Skin epidermis (tissue), 12 donors: Measurements from ENCODE around the gene VTI1A.
A peak's percentile ranks its signal among the peaks of the same experiment; 100 is the strongest.

Experiments used
- H3K27ac ChIP-seq, 21 experiments: fragments of 200-600 bp; sonication (generic) in 11 of 21; one replicate each; pipeline ENCODE4 v1.5.0; 2020; ENCODE audit warnings: mild to moderate bottlenecking in 3 of 21, inconsistent platforms in 2 of 21, moderate library complexity in 2 of 21
- H3K4me3 ChIP-seq, 7 experiments: fragments of 200-600 bp; sonication (generic) in 2 of 7; one replicate each; pipeline ENCODE4 v1.5.0; 2020; ENCODE audit warnings: inconsistent platforms in 2 of 7, mild to moderate bottlenecking in 2 of 7, moderate library complexity in 1 of 7

Gene VTI1A

DNA sequence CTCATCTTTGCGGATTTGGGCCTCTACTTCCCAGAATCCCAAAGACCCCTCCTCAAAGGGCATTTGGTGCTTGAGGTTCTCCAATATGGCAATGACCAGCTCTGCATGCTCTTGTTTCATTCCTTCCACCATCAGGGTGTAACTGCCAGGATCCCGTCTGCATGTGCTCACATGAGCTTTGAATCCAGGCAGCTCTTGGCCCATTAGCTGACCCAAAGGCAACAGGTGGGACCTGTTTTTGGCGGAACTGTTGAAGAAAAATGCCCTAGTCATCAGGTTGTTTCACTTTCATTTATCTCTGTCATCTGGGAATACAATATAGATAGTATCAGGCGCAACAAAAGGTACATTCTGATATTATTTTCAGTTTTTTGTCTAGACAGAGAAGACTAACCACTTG, 343.9 kb downstream of the VTI1A start:
- H3K27ac ChIP-seq = no peak overlapping the region
- H3K4me3 ChIP-seq = no peak overlapping the region

DNA sequence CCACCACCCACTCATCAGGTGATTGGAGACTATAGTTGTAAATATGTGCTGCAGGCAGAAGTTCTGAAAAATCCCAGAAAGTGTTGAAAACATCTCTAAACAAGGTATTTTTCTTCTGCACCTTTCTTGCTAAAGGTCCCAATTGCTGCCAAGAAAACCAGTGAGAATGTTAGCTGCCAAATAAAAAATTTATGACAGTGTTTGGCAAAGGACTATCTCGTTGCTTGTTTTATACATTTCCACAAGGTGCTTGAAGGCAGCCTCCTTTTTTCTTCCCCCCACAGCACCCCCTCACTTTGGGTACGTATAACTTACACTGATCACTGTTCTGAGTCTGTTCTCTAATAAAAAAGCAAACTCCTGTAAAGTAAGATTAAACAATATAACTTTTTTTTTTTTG, 344.4 kb downstream of the VTI1A start:
- Histone ChIP-seq H3K27ac (no peak overlapping the region), H3K4me3 (no peak overlapping the region)

DNA sequence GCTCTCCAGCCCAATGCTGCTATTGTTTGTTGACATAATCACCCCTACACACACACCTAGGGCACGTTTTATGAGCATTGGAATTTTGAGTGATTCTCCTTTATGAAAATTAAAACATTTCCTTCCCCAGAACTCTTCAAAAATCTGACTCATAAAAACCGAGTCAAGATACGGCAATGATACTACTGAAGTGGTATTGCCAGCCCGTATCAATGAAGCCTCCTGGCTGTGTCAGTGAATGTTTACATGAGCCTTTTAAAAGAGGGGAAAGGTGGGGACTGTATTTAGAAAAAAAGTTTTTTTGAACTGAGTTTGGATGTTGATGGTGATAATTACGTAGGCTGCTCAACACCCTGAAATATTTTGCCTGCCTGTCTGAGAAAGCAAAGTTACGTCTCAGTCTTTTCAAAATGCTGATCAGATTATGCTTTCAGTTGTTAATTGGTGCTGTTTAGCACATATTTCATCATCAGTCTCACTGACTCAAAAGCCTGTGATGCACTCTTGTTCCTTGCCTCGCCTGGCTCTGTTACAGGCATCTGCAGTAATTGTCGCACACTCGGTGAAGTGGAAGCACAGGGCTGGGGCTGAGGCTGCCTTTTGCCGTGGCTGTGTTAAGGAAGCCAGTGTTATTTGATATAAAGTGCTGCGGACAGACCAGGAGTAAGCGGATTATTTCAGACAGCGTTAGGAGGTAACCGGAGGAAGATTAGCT, 345.6 kb downstream of the VTI1A start:
- Histone ChIP-seq H3K4me3 (peak overlapping the region in 1 of 7 experiments; percentile 2), H3K27ac (peak overlapping the region in 3 of 21 experiments; percentile 9 to 51 (median 14))

DNA sequence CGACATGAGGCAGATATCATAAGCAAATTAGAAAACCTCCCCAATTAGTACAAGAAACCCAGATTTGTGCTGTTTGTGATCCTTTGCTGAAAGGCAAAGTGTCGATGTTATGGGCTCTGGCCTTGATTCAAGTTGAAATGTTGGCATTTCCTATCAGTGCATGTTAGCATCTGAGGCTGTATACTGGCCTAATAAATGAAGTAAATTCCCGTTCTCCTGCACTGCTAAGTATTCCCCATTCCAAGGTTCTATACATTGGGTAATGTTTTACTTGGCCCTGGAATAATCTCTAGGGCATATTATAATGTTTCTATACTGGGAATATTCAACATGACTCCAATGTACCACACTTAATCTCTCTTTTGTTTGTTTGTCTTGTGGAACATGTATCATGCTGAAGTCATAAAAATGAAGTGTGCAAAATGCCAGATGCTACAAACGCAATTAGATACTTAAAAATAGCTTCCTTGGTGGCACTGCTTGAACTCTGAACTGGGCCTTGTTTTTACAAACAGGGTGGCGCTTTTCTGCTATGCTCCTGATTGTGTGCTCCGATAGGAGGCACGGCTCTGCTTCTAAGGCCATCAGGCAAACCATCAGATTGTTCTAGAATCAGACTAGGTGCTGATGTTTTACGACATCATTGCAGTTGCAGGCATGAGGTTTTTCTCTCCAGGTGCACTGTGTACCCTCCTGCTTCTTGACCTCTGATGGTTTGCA, 346.3 kb downstream of the VTI1A start:
- peak overlapping the region in 2 of 21 experiments; percentile 14 to 51 for H3K27ac ChIP-seq
- H3K4me3 ChIP-seq = peak overlapping the region in 1 of 7 experiments; percentile 2

DNA sequence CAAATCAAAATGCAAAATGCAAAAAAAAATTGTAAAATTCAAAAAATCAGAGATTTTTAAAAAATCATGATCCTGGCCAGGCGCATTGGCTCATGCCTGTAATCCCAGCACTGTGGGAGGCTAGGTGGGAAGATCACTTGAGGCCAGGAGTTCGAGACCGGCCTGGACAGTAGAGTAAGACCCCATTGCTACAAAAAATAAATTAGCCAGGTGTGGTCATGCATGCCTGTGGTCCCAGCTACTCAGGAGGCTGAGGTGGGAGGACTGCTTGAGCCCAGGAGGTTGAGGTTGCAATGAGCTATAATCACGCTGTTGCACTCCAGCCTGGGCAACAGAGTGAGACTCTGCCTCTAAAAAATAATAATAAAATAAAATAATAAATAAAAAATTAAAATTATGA, 347.2 kb downstream of the VTI1A start:
- Histone ChIP-seq H3K4me3 (no peak overlapping the region), H3K27ac (no peak overlapping the region)

DNA sequence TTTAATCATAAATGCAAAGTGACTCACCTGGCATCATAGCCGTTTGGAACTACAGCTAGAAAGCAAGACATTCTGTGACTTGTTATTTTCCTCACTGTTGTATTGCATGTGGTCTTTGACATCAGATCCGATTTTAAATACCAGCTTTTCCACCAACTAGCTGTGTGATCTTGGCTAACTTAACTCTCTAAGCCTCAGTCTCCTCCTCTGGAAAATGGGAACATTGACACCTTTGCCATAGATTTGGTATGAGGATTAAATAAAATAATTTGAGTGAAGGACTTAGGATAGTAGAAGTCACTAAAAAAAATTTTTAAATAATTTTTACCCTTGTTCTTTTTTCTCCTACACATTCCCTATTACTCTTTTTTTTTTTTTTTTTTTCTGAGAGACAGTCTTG, 348.1 kb downstream of the VTI1A start:
- Histone ChIP-seq H3K4me3 (no peak overlapping the region), H3K27ac (no peak overlapping the region)

DNA sequence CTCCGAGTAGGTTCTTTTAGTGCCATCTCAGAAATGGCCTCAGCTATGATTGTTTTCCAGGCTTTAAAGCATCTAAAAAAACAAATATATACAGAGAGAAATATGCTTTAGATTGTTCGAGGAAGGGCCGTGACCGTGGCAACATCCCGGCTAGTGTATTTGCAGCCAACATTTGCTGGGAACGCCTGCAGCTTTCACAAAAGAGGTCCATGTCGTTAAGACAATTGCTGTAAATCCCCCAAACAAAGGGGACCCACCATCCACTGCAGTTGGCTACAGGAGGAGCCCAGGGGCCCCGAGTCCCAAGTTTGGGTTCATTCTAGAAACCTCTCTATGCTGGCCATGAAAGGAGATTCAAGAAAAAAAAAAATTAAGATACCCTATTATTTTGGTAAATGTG, 350.2 kb downstream of the VTI1A start:
- Histone ChIP-seq H3K27ac (no peak overlapping the region), H3K4me3 (no peak overlapping the region)

DNA sequence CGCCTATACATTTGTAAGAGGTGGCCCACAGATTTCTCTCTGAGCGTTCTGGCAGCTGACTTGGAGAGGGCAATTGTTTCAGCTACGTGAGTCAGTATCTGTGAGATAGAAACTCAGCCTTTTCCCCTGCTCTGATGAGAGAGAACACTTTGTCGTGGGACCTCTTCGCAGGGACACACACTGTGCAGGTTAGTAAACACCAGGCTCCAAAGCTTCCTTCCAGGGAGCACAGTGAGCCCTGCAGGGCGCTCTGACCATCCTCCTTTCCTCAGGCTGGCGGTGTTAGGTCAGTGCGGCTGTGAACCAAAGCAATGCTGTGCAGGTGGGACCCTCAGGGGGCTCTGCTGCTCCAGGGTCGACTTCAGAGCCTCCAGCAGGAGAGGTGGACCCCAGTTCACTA, 350.8 kb downstream of the VTI1A start:
- Histone ChIP-seq H3K27ac (no peak overlapping the region), H3K4me3 (no peak overlapping the region)

DNA sequence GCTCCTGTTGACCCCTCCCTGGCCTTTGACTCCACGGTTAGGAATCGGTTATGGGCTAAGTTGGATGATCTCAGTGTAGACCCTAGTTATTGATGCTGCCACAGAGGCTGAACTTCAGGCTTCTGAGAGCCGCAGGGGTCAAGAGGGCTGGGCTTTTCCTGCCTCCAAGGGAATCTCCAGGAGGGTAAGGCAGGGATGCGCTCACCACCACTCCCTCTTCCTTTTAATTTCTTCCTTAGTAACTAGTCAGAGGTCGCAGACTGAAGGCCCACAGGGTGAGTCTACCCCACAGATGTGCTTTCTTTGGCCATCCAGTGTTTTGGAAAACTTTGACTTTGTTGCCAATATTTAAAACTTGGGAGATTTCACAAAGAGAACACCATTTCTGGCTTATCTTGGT, 352.0 kb downstream of the VTI1A start:
- Histone ChIP-seq H3K4me3 (no peak overlapping the region), H3K27ac (no peak overlapping the region)

DNA sequence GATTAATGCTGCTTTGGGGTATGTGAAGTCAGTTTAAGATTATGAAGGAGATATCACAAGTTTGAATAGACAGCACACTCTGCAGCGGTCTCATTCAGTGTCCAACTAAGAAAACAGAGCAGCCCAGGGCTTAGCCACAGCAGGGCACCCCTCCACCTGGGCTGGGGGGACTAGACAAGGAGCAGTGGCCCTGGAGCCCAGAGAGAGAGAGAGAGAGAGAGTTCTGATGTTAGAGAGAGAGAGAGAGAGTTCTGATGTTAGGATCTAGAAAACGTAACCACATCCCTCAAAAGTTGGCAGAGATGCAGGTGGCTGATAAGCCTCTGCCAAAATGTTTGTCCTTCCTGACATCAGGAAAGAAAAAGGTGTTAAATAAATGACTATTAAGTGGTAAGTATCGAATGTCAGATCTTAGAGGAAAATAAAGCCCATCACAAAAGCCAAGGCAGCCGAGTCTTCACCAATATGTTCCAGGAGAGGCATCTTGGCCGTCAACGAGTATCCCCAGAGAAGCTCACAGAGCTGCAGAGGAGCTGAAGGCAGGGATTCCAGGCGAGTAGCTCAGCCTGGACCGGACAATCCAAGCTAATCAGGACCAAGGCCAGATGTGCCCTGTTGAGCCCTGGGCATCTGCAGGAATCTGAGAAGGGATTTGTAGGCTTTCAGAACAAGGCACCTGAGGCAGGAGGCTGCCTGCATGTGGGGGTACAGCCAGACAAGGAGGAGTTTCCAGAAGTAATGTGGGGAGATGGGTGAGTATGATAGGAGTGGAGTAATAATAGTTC, 352.9 kb downstream of the VTI1A start:
- no peak overlapping the region for H3K4me3 ChIP-seq
- no peak overlapping the region for H3K27ac ChIP-seq

DNA sequence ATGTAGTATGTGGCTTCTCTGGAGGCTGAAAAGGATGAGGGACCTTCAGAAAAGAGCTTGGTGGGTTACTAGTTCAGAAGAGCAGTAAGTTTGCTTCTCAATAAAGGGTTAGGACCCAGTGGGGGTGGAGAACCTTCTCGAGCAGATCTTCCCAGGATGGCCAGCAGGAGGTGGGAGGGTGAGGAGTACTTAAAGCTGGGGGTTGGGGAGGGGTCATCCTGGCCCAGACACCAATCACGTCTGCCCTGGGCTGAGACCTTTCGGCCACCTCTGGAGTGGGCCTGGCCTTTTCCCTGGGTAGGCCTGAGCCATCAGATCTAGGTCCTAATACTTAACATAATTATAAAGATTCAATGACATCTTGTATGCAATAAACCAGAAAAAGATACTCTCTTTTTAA, 354.0 kb downstream of the VTI1A start:
- no peak overlapping the region for H3K4me3 ChIP-seq

DNA sequence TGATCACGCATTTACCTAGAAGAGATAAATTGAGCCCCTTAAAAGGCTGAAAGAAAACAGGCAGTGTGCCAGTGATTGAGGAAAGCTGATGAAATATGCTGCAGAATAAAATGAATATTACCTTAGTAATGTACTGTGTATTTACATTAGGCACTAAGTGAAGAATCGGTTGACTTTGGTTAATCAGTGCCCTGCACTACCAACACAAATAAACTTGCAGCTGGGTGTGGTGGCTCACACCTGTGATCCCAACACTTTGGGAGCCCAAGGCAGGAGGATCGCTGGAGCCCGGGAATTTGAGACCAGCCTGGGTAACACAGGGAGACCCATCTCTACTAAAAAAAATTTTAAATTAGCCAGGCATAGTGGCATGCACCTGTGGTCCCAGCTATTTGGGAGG, 354.7 kb downstream of the VTI1A start:
- no peak overlapping the region for H3K27ac ChIP-seq

More for the DNA sequence above, 354.0 kb downstream of the VTI1A start:
- H3K27ac ChIP-seq = no peak overlapping the region

DNA sequence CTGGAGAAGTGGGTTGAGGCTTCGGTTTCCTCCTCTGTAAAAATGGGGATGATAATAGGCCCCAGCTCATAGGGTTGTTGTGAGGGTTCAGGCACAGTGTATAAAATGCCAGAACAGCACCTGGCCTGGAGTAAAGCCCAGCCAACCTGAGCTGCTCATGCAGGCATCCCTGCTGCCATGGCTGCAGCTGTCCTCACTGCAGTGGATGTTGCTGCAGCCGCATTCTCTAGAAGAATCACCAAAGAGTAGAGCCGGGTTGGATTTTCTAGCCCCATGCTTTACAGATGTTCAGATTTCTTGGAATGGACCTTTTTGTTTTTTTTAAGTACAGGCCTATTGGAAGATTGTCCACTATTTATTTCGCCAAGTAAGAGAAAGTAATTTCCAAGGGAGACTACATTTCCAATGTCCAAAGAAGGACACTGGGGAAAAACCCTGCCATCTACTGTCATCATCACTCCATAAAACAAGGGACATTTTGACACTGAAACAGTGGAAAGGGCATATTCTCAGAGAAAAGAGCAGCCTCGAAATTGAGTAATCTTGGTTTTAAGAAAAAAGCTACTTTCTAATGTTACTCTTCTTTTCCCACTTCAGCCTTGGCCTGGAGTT, 355.5 kb downstream of the VTI1A start:
- H3K4me3 ChIP-seq = no peak overlapping the region

More for the DNA sequence above, 354.7 kb downstream of the VTI1A start:
- no peak overlapping the region for H3K4me3 ChIP-seq

DNA sequence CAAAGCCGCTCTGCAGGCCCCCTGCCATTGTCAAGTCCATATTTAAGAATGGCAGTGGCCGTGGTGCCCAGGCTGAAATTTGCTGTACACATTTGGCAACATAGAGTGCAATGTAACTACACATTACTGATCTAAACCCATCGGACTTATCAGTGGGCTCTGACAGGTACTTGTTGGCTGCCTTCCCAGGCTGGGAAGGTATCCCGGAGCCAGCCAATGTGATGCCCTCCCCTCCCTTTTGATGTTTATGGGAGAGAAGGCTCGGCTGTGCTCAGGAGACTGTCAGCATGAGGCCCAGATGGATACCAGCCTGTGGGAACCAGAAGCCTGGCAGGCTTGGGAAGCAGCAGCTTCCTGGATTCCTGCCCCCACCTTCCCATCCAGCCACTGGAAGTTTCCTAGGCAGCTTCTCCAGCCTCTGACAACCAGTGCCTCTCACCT, 357.0 kb downstream of the VTI1A start:
- Histone ChIP-seq H3K27ac (no peak overlapping the region), H3K4me3 (no peak overlapping the region)

More for the DNA sequence above, 355.5 kb downstream of the VTI1A start:
- H3K27ac ChIP-seq = no peak overlapping the region

DNA sequence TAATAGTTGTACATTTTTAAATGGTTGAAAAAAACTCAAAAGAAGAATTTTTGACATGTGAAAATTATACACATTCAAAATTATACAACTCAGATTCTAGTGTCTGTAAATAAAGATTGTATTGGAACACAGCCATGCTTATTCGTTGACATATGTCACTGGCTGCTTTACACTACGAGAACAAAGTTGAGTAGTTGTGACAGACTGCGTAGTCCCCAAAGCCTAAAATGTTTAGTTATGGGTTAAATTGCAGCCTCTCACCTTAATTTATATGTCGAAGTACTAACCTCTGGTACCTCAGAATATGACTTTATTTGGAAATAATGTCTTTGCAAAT, 358.2 kb downstream of the VTI1A start:
- no peak overlapping the region for H3K4me3 ChIP-seq
- H3K27ac ChIP-seq = no peak overlapping the region

DNA sequence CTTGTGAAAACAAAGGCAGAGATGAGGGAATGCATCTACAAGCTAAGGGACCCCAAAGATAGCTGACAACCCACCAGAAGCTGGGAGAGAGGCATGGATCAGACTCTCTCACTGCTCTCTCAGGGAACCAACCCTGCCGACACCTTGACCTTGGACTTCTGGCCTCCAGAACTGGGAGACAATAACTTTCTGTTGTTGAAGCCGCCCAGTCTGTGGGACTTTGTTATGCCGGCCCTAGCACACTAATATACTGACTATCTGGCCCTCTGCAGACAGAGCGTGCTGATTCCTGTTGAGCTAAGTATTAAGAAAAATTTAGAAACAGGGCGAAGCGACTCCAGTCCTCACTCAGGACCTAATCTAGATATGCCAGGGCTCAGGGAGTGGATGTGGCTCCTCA, 358.7 kb downstream of the VTI1A start:
- no peak overlapping the region for H3K27ac ChIP-seq
- no peak overlapping the region for H3K4me3 ChIP-seq

DNA sequence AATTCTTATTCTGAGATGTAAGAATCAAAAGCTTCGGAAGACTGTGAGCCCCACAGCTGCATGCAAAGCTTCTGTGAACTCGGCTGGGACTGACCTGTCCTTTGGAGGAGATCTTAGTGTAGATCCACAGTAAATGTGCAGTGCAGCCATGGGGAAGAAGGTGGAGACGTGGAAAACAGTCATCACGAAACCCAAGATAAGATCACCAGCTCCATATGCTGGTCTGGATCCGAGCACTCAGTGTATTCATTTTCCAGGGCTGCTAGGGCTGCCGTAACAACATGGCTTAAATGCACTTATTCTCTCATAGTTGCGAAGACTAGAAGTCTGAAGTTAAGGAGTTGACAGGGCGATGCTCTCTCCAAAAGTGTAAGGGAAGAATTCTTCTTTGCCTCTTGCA, 360.0 kb downstream of the VTI1A start:
- Histone ChIP-seq H3K27ac (no peak overlapping the region), H3K4me3 (no peak overlapping the region)

DNA sequence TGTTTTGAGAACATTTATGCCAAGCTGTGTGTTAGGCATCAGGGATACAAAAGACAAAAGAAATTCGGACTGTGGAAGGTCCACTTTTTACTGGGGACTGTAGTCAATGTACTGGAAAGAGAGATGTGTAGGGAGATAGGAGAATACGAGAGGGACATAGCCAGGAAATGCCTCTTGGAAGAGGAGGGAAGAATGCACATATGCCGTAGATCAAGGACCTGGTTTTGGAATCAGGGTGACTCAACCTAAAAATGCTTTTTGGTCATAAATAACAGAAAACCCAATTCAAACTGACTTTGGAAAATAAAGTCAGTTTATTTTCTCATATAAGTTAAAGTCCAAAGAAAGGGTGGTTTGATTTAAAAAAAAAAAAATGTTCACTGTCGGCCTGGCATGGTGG, 362.7 kb downstream of the VTI1A start:
- H3K4me3 ChIP-seq = no peak overlapping the region
- H3K27ac ChIP-seq = no peak overlapping the region

DNA sequence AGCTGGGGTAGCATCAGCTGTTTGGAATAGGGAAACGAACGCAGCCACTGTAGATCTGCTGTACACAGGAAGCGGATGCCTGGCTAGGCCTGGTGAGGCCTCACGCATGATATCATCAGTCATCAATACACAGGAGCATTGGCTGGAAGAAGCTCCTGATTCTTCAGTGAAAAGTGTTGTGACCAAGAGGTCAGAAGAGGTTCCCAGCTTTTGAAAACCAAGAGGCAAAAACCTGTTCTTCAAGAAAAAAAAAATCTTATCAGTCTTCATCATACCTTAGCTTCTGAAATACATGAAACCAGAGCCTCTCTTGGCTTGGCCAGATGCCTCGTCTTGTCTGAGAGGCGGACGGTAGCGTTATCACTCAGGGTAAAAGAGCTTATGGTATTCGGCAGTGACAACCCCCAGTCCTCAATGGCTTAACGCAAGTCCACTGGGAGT, 363.7 kb downstream of the VTI1A start:
- no peak overlapping the region for H3K4me3 ChIP-seq
- no peak overlapping the region for H3K27ac ChIP-seq
